ENCODE data around the gene UGGT2. TPM values are rescaled to one million over a fixed set of nuclear protein-coding genes. Genes with fewer than 3 reads are reported as not detected.
"Not testable (repeated sequence)": the region's sequence is repeated elsewhere in the genome, so short reads cannot be mapped to it uniquely, and the experiment has no call there.

The UGGT2 gene
- total RNA-seq, 4 donors from 2014 or later = 20.5 to 48.6 (median 30.6) TPM

DNA sequence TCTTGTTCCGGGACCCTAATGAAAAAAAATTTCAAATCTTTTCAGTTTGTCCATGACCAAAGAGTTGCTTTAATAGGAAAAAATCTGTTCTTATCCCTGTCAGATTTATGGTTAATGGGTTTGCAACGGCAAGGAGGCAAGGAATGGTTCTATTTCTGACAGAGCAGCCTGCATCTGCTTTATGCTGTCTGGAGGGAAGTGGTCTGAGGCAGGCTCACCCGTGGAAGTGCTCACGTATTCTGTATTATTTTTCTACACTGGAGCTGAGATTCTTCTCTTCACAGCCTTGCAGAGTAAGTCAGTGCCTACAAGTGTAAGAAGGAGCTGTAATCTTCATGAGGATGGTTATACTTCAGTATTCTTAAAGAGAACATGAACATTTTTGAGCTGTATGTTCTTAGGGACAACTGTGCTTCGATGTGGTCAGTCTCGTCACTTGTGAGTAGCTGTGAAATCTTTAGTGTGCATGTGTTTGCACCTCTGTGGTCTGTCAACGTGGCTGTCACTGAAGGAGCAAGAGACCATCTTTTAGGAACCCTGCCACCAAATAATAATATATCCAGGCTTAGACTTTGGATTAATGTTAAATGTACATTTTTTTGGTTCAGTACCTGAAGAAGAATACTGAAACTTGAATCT lies 262.0 kb downstream of the UGGT2 start:
- 84% methylated on average over 7 of the region's 7 CpGs for WGBS
- no peaks in the 10 kb centered on the region for H3K4me1 ChIP-seq
- intact Hi-C loops (cut with DNase I) = no loop called here
- H3K4me3 ChIP-seq = no peak overlapping the region
- DNase-seq (ENCODE audit: extremely low spot score) = no peak
- TF ChIP-seq POLR2AphosphoS5 (IDR thresholded peaks at IDR 0.05) (no peak), EP300 (IDR thresholded peaks at IDR 0.05) (no peak), POLR2A (IDR thresholded peaks at IDR 0.05; ENCODE audit: low read depth) (no peak)
- TF ChIP-seq, protein P1, sequence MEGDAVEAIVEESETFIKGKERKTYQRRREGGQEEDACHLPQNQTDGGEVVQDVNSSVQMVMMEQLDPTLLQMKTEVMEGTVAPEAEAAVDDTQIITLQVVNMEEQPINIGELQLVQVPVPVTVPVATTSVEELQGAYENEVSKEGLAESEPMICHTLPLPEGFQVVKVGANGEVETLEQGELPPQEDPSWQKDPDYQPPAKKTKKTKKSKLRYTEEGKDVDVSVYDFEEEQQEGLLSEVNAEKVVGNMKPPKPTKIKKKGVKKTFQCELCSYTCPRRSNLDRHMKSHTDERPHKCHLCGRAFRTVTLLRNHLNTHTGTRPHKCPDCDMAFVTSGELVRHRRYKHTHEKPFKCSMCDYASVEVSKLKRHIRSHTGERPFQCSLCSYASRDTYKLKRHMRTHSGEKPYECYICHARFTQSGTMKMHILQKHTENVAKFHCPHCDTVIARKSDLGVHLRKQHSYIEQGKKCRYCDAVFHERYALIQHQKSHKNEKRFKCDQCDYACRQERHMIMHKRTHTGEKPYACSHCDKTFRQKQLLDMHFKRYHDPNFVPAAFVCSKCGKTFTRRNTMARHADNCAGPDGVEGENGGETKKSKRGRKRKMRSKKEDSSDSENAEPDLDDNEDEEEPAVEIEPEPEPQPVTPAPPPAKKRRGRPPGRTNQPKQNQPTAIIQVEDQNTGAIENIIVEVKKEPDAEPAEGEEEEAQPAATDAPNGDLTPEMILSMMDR (IDR thresholded peaks at IDR 0.05) = no peak
- H3K27ac ChIP-seq (replicated peaks in 1 of 4) = no peak overlapping the region
- H3K36me3 ChIP-seq = peaks cover 21 to 83% (median 62%) of the 10 kb centered on the region in 4 donors
- H3K9me3 ChIP-seq = peaks cover 0 to 5% (median 0%) of the 10 kb centered on the region in 4 donors
- no peaks in the 10 kb centered on the region for H3K27me3 ChIP-seq

DNA sequence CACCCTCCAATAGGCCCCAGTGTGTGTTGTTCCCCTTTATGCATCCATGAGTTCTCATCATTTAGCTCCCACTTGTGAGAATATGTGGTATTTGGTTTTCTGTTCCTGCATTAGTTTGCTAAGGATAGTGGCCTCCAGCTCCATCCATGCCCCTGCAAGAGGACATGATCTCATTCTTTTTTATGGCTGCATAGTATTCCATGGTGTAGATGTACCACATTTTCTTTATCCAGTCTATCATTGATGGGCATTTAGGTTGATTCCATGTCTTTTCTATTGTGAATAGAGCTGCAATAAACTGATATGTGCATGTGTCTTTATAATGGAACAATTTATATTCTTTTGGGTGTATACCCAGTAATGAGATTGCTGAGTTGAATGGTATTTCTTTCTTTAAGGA lies 263.9 kb downstream of the UGGT2 start:
- not testable (repeated sequence) for H3K4me1 ChIP-seq; H3K27me3 ChIP-seq; H3K9me3 ChIP-seq; H3K27ac ChIP-seq (replicated peaks in 1 of 4); DNase-seq (ENCODE audit: extremely low spot score); H3K4me3 ChIP-seq
- peaks cover 21 to 76% (median 59%) of the 10 kb centered on the region in 4 donors for H3K36me3 ChIP-seq
- intact Hi-C loops (cut with DNase I) = loop anchor here (10.0 kb wide), 1 partner anchor 115 kb away; the partner anchor contains the start of gene DNAJC3

DNA sequence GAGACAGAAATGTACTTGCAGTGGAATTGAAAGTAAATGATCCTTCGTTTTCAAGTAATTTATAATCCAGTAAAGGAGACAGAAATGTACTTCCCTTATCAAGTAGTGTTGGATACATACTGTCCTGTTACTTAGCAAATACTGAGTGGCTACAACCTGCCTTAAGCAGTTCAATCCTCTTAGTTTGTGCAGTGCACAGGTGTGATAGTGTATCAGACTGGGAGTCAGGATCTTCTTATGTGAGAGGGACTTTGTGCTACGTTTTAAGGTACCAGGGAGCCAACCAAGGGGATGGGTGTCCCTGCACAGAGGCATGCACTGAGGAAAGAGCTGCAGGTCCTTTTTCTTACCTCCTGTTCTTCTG lies 265.1 kb downstream of the UGGT2 start:
- intact Hi-C loops (cut with DNase I) = loop anchor here (10.0 kb wide), 1 partner anchor 113 kb away; the partner anchor contains the start of gene DNAJC3
- Histone ChIP-seq H3K27ac (replicated peaks in 1 of 4) (no peak overlapping the region), H3K4me3 (no peak overlapping the region), H3K4me1 (peaks cover 4 to 16% (median 13%) of the 10 kb centered on the region in 4 donors), H3K27me3 (no peaks in the 10 kb centered on the region), H3K9me3 (peaks cover 0 to 5% (median 0%) of the 10 kb centered on the region in 4 donors), H3K36me3 (peaks cover 21 to 64% (median 52%) of the 10 kb centered on the region in 4 donors)
- DNase-seq (ENCODE audit: extremely low spot score) = no peak
- 47% methylated on average over 2 of the region's 2 CpGs for WGBS
- TF ChIP-seq POLR2A (IDR thresholded peaks at IDR 0.05; ENCODE audit: low read depth) (no peak), EP300 (IDR thresholded peaks at IDR 0.05) (no peak), POLR2AphosphoS5 (IDR thresholded peaks at IDR 0.05) (no peak)
- TF ChIP-seq, protein P1 (IDR thresholded peaks at IDR 0.05) = no peak

DNA sequence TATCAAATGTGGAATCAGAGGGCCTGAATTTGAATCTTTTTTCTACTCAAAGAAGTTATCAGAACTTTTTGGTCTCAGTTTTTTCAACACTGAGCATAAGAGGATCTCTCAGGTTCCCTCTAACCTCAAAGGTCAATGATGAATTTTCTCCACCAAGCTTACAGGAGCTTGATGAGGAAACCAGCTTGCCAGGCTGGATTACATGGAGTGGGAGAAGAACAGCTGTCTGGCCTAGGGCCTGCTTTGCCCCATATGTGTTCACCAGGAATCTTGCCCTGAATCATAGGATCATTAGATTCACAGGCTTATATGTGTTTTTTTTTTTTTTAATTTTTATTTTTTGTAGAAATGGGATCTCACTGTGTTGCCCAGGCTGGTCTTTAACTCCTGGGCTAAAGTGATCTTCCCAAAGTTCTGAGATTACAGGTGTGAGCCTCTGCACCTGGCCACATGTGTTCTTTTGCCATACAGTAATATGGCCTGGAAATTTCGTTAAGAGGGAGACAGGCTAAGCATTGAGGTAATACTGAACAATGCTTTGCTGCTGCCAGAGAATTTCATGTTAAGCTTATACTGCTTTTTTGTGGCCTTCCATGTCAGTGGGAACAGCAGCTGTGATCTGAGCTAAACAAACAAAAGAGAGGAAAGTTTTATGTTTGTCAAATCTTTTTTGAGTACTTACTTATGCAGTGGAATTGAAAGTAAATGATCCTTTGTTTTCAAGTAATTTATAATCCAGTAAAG lies 265.7 kb downstream of the UGGT2 start:
- DNase-seq (ENCODE audit: extremely low spot score) = no peak
- no peak overlapping the region for H3K4me3 ChIP-seq
- H3K27me3 ChIP-seq = no peaks in the 10 kb centered on the region
- H3K27ac ChIP-seq (replicated peaks in 1 of 4) = no peak overlapping the region
- H3K9me3 ChIP-seq = peaks cover 0 to 5% (median 0%) of the 10 kb centered on the region in 4 donors
- peaks cover 4 to 16% (median 13%) of the 10 kb centered on the region in 4 donors for H3K4me1 ChIP-seq
- TF ChIP-seq, protein P1 (IDR thresholded peaks at IDR 0.05) = no peak
- no peak for TF ChIP-seq POLR2A (IDR thresholded peaks at IDR 0.05; ENCODE audit: low read depth)
- TF ChIP-seq EP300 (IDR thresholded peaks at IDR 0.05) = no peak
- TF ChIP-seq POLR2AphosphoS5 (IDR thresholded peaks at IDR 0.05) = no peak
- peaks cover 21 to 58% (median 48%) of the 10 kb centered on the region in 4 donors for H3K36me3 ChIP-seq
- intact Hi-C loops (cut with DNase I) = loop anchor here (10.0 kb wide), 1 partner anchor 113 kb away; the partner anchor contains the start of gene DNAJC3
- WGBS = 85% methylated on average over 1 of the region's 1 CpG

DNA sequence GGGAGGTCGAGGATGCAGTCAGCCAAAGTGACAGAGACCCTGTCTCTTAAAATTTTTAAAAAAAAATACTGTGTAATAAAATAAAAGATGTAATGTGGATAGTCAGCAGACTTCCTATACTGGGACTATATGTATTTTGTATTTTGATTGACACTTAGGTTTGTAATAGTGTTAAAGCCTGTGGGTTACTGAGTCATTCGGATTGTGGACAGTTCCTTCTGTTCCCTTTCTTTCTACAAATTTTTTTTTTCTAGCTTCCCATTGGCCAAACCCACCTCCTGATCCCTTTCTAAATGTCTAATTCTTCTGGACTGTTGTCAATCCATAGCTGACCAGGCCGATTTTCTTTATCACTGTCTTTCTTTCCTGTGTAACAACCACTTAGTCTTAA lies 268.3 kb downstream of the UGGT2 start:
- peaks cover 11 to 48% (median 38%) of the 10 kb centered on the region in 4 donors for H3K36me3 ChIP-seq
- no peak for TF ChIP-seq POLR2AphosphoS5 (IDR thresholded peaks at IDR 0.05)
- TF ChIP-seq, protein P1 (IDR thresholded peaks at IDR 0.05) = no peak
- no peak for TF ChIP-seq POLR2A (IDR thresholded peaks at IDR 0.05; ENCODE audit: low read depth)
- 92% methylated on average over 3 of the region's 3 CpGs for WGBS
- DNase-seq (ENCODE audit: extremely low spot score) = no peak
- H3K27ac ChIP-seq (replicated peaks in 1 of 4) = peak overlapping the region in 1 of 4 donors; percentile 4
- no peaks in the 10 kb centered on the region for H3K27me3 ChIP-seq
- intact Hi-C loops (cut with DNase I) = loop anchor here (10.0 kb wide), 1 partner anchor 110 kb away; the partner anchor contains the start of gene DNAJC3
- no peak overlapping the region for H3K4me3 ChIP-seq
- H3K9me3 ChIP-seq = peaks cover 0 to 5% (median 0%) of the 10 kb centered on the region in 4 donors
- H3K4me1 ChIP-seq = peaks cover 4 to 16% (median 13%) of the 10 kb centered on the region in 4 donors

Data from esophagus muscularis mucosa (tissue), 4 donors.